Spinal cord (tissue), 10 donors: Measurements from ENCODE around the gene OR52K1. TPM values are rescaled to one million over a fixed set of nuclear protein-coding genes. Genes with fewer than 3 reads are reported as not detected.
"Not testable (repeated sequence)": the region's sequence is repeated elsewhere in the genome, so short reads cannot be mapped to it uniquely, and the experiment has no call there.

ENCODE experiments used
- DNase-seq, 6 donors: peaks; one replicate each; pipeline versions ENCODE4 v3.0.0 to v3.0.0-alpha.2; 2013 to 2015; ENCODE audit warnings: low spot score in 6 of 6, low read depth in 4 of 6
- H3K27ac ChIP-seq: one replicate; pipeline ENCODE4 v1.5.1; 2013; ENCODE audit warnings: low read depth, low read length, control low read depth
- H3K27me3 ChIP-seq: one replicate; pipeline ENCODE4 v1.6.1; 2013; ENCODE audit warnings: low read length; ENCODE audit not compliant: control insufficient read depth, insufficient read depth
- H3K36me3 ChIP-seq: one replicate; pipeline ENCODE4 v1.6.1; 2013; ENCODE audit warnings: low read length; ENCODE audit not compliant: control insufficient read depth, insufficient read depth
- H3K4me1 ChIP-seq: one replicate; pipeline ENCODE4 v1.6.1; 2013; ENCODE audit warnings: low read length; ENCODE audit not compliant: control insufficient read depth, insufficient read depth
- H3K4me3 ChIP-seq: one replicate; pipeline ENCODE4 v1.5.1; 2013; ENCODE audit warnings: low read depth, low read length, control low read depth
- H3K9me3 ChIP-seq: one replicate; pipeline ENCODE4 v1.6.1; 2013; ENCODE audit warnings: low read length; ENCODE audit not compliant: control insufficient read depth, insufficient read depth
- WGBS: methylation state at CpG from one replicate; pipeline ENCODE4 v1.1.5; 2013; ENCODE audit warnings: missing lambda C conversion rate; ENCODE audit not compliant: insufficient coverage; 5-methylcytosine and 5-hydroxymethylcytosine counted together
- polyA plus RNA-seq, 2 donors: library from polyadenylated mRNA; unstranded; fragments of 120-200 nt; gene quantifications; one replicate each; pipeline ENCODE4 v1.2.1, GENCODE V29; 2013; ENCODE audit not compliant: insufficient read length in 2 of 2
- total RNA-seq, 2 donors: library from RNA; depleted of rRNA in 1 of 2; stranded (reverse); fragments of 120-200 nt in 1 of 2; fragments of >200 nt in 1 of 2; gene quantifications; one replicate each; pipeline versions ENCODE4 v1.2.3 to v1.2.4, GENCODE V29; 2013 to 2014
- donor health status: healthy.

The OR52K1 gene
- total and polyA plus RNA-seq, 4 donors = under 0.01 to 0.35 (median 0.08) TPM

DNA sequence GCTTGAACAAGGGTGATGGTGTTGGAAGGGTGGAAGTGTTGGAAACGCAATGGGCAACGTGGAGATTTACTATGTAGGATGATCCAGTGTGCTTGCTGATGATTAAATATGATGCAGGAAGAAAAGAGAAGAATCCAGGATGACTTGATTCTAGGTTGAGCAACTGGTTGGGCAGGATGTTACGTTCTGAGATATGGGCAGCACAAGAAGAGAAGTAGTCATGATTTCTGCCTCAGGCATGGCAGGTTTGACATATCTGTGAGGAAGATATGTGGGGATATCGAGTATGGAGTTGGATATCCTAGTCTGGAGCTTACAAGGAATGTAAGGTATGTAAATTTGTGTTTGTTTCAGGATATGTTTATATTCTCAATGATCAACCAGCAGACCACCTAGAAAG, 1.9 kb downstream of the OR52K1 start:
- no peaks in the 10 kb centered on the region for H3K27me3 ChIP-seq
- DNase-seq = no peak
- H3K4me3 ChIP-seq = no peak overlapping the region
- H3K27ac ChIP-seq = no peak overlapping the region
- WGBS = 82% methylated on average over 4 of the region's 4 CpGs
- no peaks in the 10 kb centered on the region for H3K4me1 ChIP-seq
- H3K36me3 ChIP-seq = no peaks in the 10 kb centered on the region
- no peaks in the 10 kb centered on the region for H3K9me3 ChIP-seq

- DNase-seq, H3K36me3 ChIP-seq, H3K9me3 ChIP-seq, H3K4me3 ChIP-seq, H3K4me1 ChIP-seq, H3K27me3 ChIP-seq, H3K27ac ChIP-seq: not testable (repeated sequence)
- no CpG with 5 or more reads among the region's 2 CpGs for WGBS
These were observed 9.0 kb downstream of the OR52K1 start for GRCh38 chr11:4491405-4491804.

GRCh38 chr11:4491878-4492606, 9.6 kb downstream of the OR52K1 start:
- WGBS = no CpG with 5 or more reads among the region's 4 CpGs
- DNase-seq = no peak

DNA sequence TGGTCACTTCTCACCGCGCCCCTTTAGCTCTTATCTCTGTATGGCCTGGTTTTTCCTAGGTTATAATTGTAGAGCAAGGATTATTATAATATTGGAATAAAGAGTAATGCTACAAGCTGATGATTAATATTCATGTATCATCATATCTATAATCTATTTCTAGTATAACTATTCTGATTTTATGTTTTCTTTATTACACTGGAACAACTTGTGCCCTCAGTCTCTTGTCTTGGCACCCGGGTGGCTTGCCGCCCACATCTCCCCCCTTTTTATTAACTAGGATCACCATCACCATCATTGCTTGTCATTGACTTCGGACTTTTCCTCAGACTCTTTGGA, 11.0 kb downstream of the OR52K1 start:
- DNase-seq = no peak
- H3K27ac ChIP-seq = no peak overlapping the region
- H3K36me3 ChIP-seq = no peaks in the 10 kb centered on the region
- no peaks in the 10 kb centered on the region for H3K27me3 ChIP-seq
- H3K9me3 ChIP-seq = peaks cover 2% of the 10 kb centered on the region
- no peak overlapping the region for H3K4me3 ChIP-seq
- 71% methylated on average over 3 of the region's 5 CpGs for WGBS
- no peaks in the 10 kb centered on the region for H3K4me1 ChIP-seq

More at GRCh38 chr11:4491878-4492606, 9.6 kb downstream of the OR52K1 start:
- Histone ChIP-seq H3K27me3 (no peaks in the 10 kb centered on the region), H3K27ac (no peak overlapping the region), H3K36me3 (no peaks in the 10 kb centered on the region), H3K4me1 (no peaks in the 10 kb centered on the region), H3K9me3 (peaks cover 2% of the 10 kb centered on the region), H3K4me3 (no peak overlapping the region)

DNA sequence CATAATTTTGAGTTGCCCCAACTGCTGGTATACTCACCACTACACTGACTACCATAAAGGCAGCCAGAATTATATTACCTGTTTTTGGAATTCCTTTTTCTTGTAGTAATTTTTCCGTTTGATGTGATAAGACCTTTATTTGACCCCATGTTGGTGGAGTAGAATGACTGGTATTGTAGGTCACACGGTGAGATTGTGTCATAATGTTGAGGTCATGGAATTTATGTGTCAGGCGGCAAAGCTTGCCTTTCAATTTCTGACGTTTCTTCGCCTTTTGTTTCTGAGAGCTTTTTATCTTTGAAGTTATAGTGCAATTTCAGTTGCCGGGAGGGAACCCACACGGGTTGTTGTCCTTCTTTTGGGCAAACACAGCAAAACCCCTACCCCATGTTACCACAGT, 13.0 kb downstream of the OR52K1 start:
- no peaks in the 10 kb centered on the region for H3K36me3 ChIP-seq

GRCh38 chr11:4495986-4496385, 13.5 kb downstream of the OR52K1 start:
- Histone ChIP-seq H3K4me1 (no peaks in the 10 kb centered on the region), H3K27ac (no peak overlapping the region), H3K4me3 (no peak overlapping the region), H3K36me3 (no peaks in the 10 kb centered on the region), H3K27me3 (no peaks in the 10 kb centered on the region), H3K9me3 (peaks cover 2% of the 10 kb centered on the region)
- peak in 1 of 6 donors; percentile 27 for DNase-seq
- WGBS = 34% methylated on average over 2 of the region's 6 CpGs

More for the DNA sequence above, 13.0 kb downstream of the OR52K1 start:
- H3K4me1 ChIP-seq = no peaks in the 10 kb centered on the region
- H3K27ac ChIP-seq = no peak overlapping the region
- no peak overlapping the region for H3K4me3 ChIP-seq
- H3K9me3 ChIP-seq = peaks cover 2% of the 10 kb centered on the region
- WGBS = 56% methylated on average over 3 of the region's 7 CpGs
- H3K27me3 ChIP-seq = no peaks in the 10 kb centered on the region
- no peak for DNase-seq

DNA sequence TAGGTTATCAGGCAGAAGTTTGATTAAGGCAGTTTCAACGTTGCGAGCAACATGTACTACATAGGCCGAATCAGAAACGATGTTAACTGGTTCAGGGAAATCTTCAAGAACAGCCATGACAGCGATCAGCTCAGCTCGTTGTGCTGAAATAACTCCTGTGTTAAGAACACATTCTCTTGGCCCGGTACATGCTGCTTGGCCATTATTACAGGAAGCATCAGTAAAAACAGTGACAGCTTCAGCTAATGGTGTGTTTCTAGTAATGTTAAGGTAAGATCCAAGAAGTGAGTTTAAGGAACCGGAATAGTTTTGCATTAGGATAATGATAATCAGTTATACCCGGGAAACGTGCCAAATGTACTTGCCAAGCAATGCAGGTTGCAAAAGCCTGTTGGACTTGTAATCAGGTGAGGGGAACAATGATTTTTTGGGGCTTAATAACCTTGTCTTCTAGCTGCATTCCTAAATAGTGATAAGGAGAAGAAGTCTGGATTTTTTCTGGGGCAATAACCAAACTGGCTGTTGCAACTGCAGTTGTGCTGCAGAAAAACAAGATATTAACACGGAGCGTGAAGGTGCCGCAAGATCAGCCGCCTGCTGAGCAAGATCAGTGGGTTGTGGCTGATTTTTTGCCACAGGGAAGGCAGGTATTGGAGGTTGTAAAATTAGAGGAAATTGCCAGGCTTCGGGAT, 14.3 kb downstream of the OR52K1 start:
- DNase-seq = peak in 2 of 6 donors; percentile 11 to 56
- WGBS = 61% methylated on average over 15 of the region's 15 CpGs

DNA sequence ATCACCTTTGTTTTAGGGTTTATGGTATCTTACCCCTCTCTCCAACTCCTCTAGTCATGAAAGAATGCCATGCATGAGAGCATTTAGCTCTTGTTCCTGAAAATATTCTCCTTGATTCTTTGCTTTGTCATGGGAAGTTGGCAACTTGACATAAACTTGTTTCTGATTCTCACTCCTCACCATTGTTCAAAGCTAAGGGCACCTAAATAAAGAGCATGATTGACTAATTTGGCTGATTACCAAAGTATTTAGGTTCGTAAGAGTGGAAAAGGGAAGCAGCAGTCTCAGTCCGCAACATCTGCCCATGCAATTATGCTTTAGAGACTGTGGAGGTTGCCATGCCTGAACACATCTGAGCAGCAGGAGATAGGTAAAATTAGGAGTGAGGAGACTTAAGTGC, 26.4 kb downstream of the OR52K1 start:
- peak in 1 of 6 donors; percentile 25 for DNase-seq
- Histone ChIP-seq H3K27ac (no peak overlapping the region), H3K4me1 (no peaks in the 10 kb centered on the region), H3K27me3 (no peaks in the 10 kb centered on the region), H3K4me3 (no peak overlapping the region), H3K9me3 (no peaks in the 10 kb centered on the region), H3K36me3 (no peaks in the 10 kb centered on the region)
- WGBS = 58% methylated on average over 2 of the region's 2 CpGs

More for the DNA sequence above, 14.3 kb downstream of the OR52K1 start:
- Histone ChIP-seq H3K27me3 (no peaks in the 10 kb centered on the region), H3K27ac (no peak overlapping the region), H3K36me3 (no peaks in the 10 kb centered on the region), H3K9me3 (peaks cover 2% of the 10 kb centered on the region), H3K4me3 (no peak overlapping the region), H3K4me1 (no peaks in the 10 kb centered on the region)

GRCh38 chr11:4511282-4512245, 29.1 kb downstream of the OR52K1 start:
- no peaks in the 10 kb centered on the region for H3K27me3 ChIP-seq
- H3K36me3 ChIP-seq = no peaks in the 10 kb centered on the region
- 73% methylated on average over 5 of the region's 5 CpGs for WGBS
- DNase-seq = no peak
- H3K4me1 ChIP-seq = no peaks in the 10 kb centered on the region
- no peaks in the 10 kb centered on the region for H3K9me3 ChIP-seq
- H3K27ac ChIP-seq = no peak overlapping the region
- no peak overlapping the region for H3K4me3 ChIP-seq
